Astrocyte (in vitro differentiated cells and primary cell): ENCODE data around the gene CRYAB.

ENCODE experiments used
- EZH2 ChIP-seq: IDR thresholded peaks from 2 replicates; pipeline ENCODE4 v1.6.1; 2012; ENCODE audit warnings: mild to moderate bottlenecking, low read length, inconsistent platforms; ENCODE audit not compliant: insufficient read depth
- TF ChIP-seq, protein P1 (sequence below): IDR thresholded peaks from 2 replicates; pipeline ENCODE4 v1.5.1; 2011; ENCODE audit warnings: low read depth, mild to moderate bottlenecking, inconsistent platforms, low read length, moderate library complexity; ENCODE audit not compliant: insufficient read depth

GRCh38 chr11:111954154-111954553 is 42.6 kb upstream of the CRYAB start:
- TF ChIP-seq, protein P1, sequence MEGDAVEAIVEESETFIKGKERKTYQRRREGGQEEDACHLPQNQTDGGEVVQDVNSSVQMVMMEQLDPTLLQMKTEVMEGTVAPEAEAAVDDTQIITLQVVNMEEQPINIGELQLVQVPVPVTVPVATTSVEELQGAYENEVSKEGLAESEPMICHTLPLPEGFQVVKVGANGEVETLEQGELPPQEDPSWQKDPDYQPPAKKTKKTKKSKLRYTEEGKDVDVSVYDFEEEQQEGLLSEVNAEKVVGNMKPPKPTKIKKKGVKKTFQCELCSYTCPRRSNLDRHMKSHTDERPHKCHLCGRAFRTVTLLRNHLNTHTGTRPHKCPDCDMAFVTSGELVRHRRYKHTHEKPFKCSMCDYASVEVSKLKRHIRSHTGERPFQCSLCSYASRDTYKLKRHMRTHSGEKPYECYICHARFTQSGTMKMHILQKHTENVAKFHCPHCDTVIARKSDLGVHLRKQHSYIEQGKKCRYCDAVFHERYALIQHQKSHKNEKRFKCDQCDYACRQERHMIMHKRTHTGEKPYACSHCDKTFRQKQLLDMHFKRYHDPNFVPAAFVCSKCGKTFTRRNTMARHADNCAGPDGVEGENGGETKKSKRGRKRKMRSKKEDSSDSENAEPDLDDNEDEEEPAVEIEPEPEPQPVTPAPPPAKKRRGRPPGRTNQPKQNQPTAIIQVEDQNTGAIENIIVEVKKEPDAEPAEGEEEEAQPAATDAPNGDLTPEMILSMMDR = no peak
- TF ChIP-seq EZH2 = no peak
